ENCODE measurements around the gene ZCCHC24. TPM values are rescaled to one million over a fixed set of nuclear protein-coding genes. Genes with fewer than 3 reads are reported as not detected.
"Not testable (repeated sequence)": the region's sequence is repeated elsewhere in the genome, so short reads cannot be mapped to it uniquely, and the experiment has no call there.

The ZCCHC24 gene
- total and polyA plus RNA-seq, 11 donors: 18.7 to 122 (median 49.6) TPM

DNA sequence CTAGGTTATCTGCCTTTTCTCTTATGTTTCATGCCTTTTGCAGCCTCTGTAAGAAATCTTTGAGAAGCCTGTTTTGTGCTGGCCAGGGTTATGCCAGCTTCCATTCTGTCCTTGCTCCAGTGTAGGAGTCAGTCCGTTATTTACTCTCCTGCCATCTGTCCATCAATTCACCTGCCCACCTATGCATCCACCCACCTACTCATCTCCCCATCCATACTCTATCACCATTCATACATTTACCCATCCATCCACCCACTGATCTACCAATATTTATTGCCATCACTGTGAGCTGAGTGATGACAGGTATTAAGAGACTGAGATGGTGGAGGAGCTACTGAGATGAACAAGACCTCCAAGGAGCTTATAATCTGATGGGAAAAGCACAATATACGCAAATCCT lies 110.9 kb downstream of the ZCCHC24 start:
- WGBS, 4 donors: 90 to 94% (median 93%) methylated on average over 2 of the region's 2 CpGs
- no peak for ATAC-seq
- H3K4me1 ChIP-seq: peaks cover 0 to 10% (median 0%) of the 10 kb centered on the region in 12 donors
- H3K27ac ChIP-seq: no peak overlapping the region
- H3K9me3 ChIP-seq: no peaks in the 10 kb centered on the region
- no peak overlapping the region for H3K4me3 ChIP-seq
- no peak for DNase-seq
- H3K27me3 ChIP-seq: no peaks in the 10 kb centered on the region
- no peaks in the 10 kb centered on the region for H3K36me3 ChIP-seq
- intact Hi-C loops (cut with DNase I): no loop called here
- TF ChIP-seq CTCF (IDR thresholded peaks at IDR 0.05) (no peak), POLR2A (IDR thresholded peaks at IDR 0.05) (no peak)

DNA sequence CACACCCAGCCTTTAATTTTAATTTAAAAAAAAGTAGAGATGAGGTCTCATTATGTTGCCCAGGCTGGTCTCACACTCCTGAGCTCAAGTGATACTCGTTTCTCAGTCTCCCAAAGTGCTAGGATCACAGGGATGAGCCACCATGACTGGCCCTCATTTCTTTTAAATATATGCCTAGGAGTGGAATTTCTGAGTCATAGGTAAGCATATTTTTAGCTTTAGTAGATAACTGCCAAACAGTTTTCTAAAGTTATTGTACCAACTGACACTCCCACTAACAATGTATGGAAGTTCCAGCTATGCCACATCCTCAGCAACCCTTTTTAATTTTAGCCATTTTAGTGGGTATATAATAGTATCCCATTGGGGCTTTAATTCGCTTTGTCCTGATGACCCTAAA lies 111.9 kb downstream of the ZCCHC24 start:
- no peaks in the 10 kb centered on the region for H3K36me3 ChIP-seq
- no peak overlapping the region for H3K27ac ChIP-seq
- 93 to 100% (median 96%) methylated on average over 2 of the region's 2 CpGs for WGBS, 4 donors
- no peaks in the 10 kb centered on the region for H3K27me3 ChIP-seq
- H3K4me1 ChIP-seq: peaks cover 0 to 10% (median 0%) of the 10 kb centered on the region in 12 donors
- TF ChIP-seq POLR2A (IDR thresholded peaks at IDR 0.05) (no peak), CTCF (IDR thresholded peaks at IDR 0.05) (no peak)
- no peaks in the 10 kb centered on the region for H3K9me3 ChIP-seq
- no peak for DNase-seq
- intact Hi-C loops (cut with DNase I): no loop called here
- H3K4me3 ChIP-seq: no peak overlapping the region
- no peak for ATAC-seq

GRCh38 chr10:79332610-79333315 lies 112.7 kb downstream of the ZCCHC24 start:
- ATAC-seq; intact Hi-C loops (cut with DNase I): not testable (repeated sequence)

More at GRCh38 chr10:79332610-79333315, 112.7 kb downstream of the ZCCHC24 start:
- not testable (repeated sequence) for H3K9me3 ChIP-seq, H3K36me3 ChIP-seq, H3K4me3 ChIP-seq, H3K27me3 ChIP-seq, DNase-seq, H3K27ac ChIP-seq
- WGBS, 4 donors: 91 to 95% (median 93%) methylated on average over 2 of the region's 10 CpGs
- H3K4me1 ChIP-seq: peaks cover 0 to 10% (median 0%) of the 10 kb centered on the region in 12 donors

Other genes with a start within 250 kb of the ZCCHC24 start
- gene PPIF, start 98.2 kb downstream of the ZCCHC24 start, total RNA-seq: 100 to 1,000 TPM in 8 of 9 donors, 10 to 100 TPM in 1; 86.3 to 180 (median 128) TPM
- gene PPIF, start 98.2 kb downstream of the ZCCHC24 start, polyA plus RNA-seq: 100 to 1,000 TPM in 1 of 2 donors, 10 to 100 TPM in 1; 82.8 to 193 TPM
- under 1 TPM in 8 of 9 donors, not detected in 1; 0.06 to 0.93 (median 0.26) TPM for gene EIF5AL1, start 66.9 kb upstream of the ZCCHC24 start, total RNA-seq
- under 1 TPM; 0.61 to 0.97 TPM for gene EIF5AL1, start 66.9 kb upstream of the ZCCHC24 start, polyA plus RNA-seq
- gene SFTPA2, start 114.8 kb upstream of the ZCCHC24 start, total RNA-seq: not detected
- gene SFTPA2, start 114.8 kb upstream of the ZCCHC24 start, polyA plus RNA-seq: 1 to 10 TPM in 1 of 2 donors, not detected in 1; 1.3 TPM
- not detected for gene SFTPA1, start 165.3 kb upstream of the ZCCHC24 start, total RNA-seq
- gene SFTPA1, start 165.3 kb upstream of the ZCCHC24 start, polyA plus RNA-seq: under 1 TPM in 1 of 2 donors, not detected in 1; 0.26 TPM